Endometrium (tissue), 2 donors: ENCODE measurements around the gene HPD.
A peak's percentile ranks its signal among the peaks of the same experiment; 100 is the strongest.
"Not testable (repeated sequence)": the region's sequence is repeated elsewhere in the genome, so short reads cannot be mapped to it uniquely, and the experiment has no call there.

ENCODE experiments used
- FAIRE-seq: peaks from 2 replicates; lab custom pipeline; 2012; peaks lifted over from hg19 to GRCh38; lab: Jason Lieb, UNC
- donor health status: control.
- donor health status: control.

HPD gene

GRCh38 chr12:121861636-121862254, 3.1 kb upstream of the HPD start:
- FAIRE-seq, result no peak

- FAIRE-seq, result not testable (repeated sequence)
Observed at GRCh38 chr12:121860699-121861098, 2.0 kb upstream of the HPD start.

- no peak for FAIRE-seq
Observed at GRCh38 chr12:121860257-121860656, 1.6 kb upstream of the HPD start.

GRCh38 chr12:121858318-121858661, 369 bp downstream of the HPD start:
- FAIRE-seq, result no peak

- no peak for FAIRE-seq
Observed at GRCh38 chr12:121857322-121858246, 1.1 kb downstream of the HPD start.

- not testable (repeated sequence) for FAIRE-seq
Observed at GRCh38 chr12:121852392-121852791, 6.3 kb downstream of the HPD start.

GRCh38 chr12:121849665-121850064, 9.0 kb downstream of the HPD start:
- FAIRE-seq, result no peak

- no peak for FAIRE-seq
Observed at GRCh38 chr12:121849211-121849610, 9.4 kb downstream of the HPD start.

- no peak for FAIRE-seq
Observed at GRCh38 chr12:121845701-121846100, 13.0 kb downstream of the HPD start.

- no peak for FAIRE-seq
Observed at GRCh38 chr12:121843236-121843982, 15.2 kb downstream of the HPD start.

GRCh38 chr12:121839993-121840761, 18.5 kb downstream of the HPD start:
- FAIRE-seq, result no peak

GRCh38 chr12:121839106-121839992, 19.3 kb downstream of the HPD start:
- peak; percentile 86 for FAIRE-seq

GRCh38 chr12:121838126-121838525, 20.5 kb downstream of the HPD start:
- no peak for FAIRE-seq

- no peak for FAIRE-seq
Observed at GRCh38 chr12:121837680-121838079, 21.0 kb downstream of the HPD start.

GRCh38 chr12:121831571-121832245, 27.0 kb downstream of the HPD start:
- no peak for FAIRE-seq

GRCh38 chr12:121830588-121831265, 27.9 kb downstream of the HPD start:
- FAIRE-seq, result no peak

- no peak for FAIRE-seq
Observed at GRCh38 chr12:121830134-121830533, 28.5 kb downstream of the HPD start.

- no peak for FAIRE-seq
Observed at GRCh38 chr12:121829250-121829918, 29.3 kb downstream of the HPD start.

- FAIRE-seq, result no peak
Observed at GRCh38 chr12:121828826-121829225, 29.8 kb downstream of the HPD start.
